Gastroesophageal sphincter (tissue), 4 donors: ENCODE results near the gene RPL27A. TPM values are rescaled to one million over a fixed set of nuclear protein-coding genes. Genes with fewer than 3 reads are reported as not detected.
A peak's percentile ranks its signal among the peaks of the same experiment; 100 is the strongest.

Experiments
- ATAC-seq: fragments of 150-250 bp; one replicate; pipeline ENCODE4 v1.9.1; 2016; ENCODE audit warnings: mild to moderate bottlenecking, moderate library complexity
- H3K27ac ChIP-seq, 4 donors: fragments of 200-600 bp; sonication (generic) in 3 of 4; 1 replicate in 3 of 4; 2 replicates in 1 of 4; pipeline ENCODE4 v1.5.1; 2016 to 2019
- H3K27me3 ChIP-seq: fragments of 200-600 bp; sonication (generic); one replicate; pipeline ENCODE4 v1.5.1; 2019
- H3K36me3 ChIP-seq, 2 donors: fragments of 200-600 bp; sonication (generic); one replicate each; pipeline ENCODE4 v1.5.1; 2019; ENCODE audit warnings: control low read depth in 1 of 2
- H3K4me1 ChIP-seq, 3 donors: fragments of 200-600 bp; sonication (generic); 1 replicate in 2 of 3; 2 replicates in 1 of 3; pipeline ENCODE4 v1.5.1; 2016 to 2019; ENCODE audit warnings: control low read depth in 2 of 3
- H3K4me3 ChIP-seq, 2 donors: fragments of 200-600 bp; sonication (generic); one replicate each; pipeline ENCODE4 v1.5.1; 2019; ENCODE audit warnings: mild to moderate bottlenecking in 1 of 2, moderate library complexity in 1 of 2
- H3K9me3 ChIP-seq, 3 donors: fragments of 200-600 bp; sonication (generic); one replicate each; pipeline ENCODE4 v1.5.1; 2017 to 2019; ENCODE audit warnings: control low read depth in 2 of 3
- EP300 ChIP-seq: sonication (generic); formaldehyde crosslinking; IDR thresholded peaks from one replicate; pipeline ENCODE4 v1.6.1; 2017; ENCODE audit warnings: antibody characterized with exemption, mild to moderate bottlenecking
- POLR2A ChIP-seq, 2 donors: fragments of 450-650 bp; IDR thresholded peaks; one replicate each; pipeline ENCODE4 v1.6.1; 2017; ENCODE audit warnings: antibody characterized with exemption in 2 of 2, mild to moderate bottlenecking in 2 of 2, moderate library complexity in 1 of 2
- POLR2AphosphoS5 ChIP-seq: sonication (generic); formaldehyde crosslinking; IDR thresholded peaks from one replicate; pipeline ENCODE4 v1.6.1; 2017; ENCODE audit warnings: antibody characterized with exemption
- WGBS, 2 donors: methylation state at CpG; one replicate each; pipeline ENCODE4 v1.1.5; 2018; ENCODE audit warnings: low coverage in 1 of 2; 5-methylcytosine and 5-hydroxymethylcytosine counted together
- total RNA-seq, 4 donors: library from RNA; depleted of rRNA; stranded (reverse); fragments of >200 nt; gene quantifications; one replicate each; pipeline ENCODE4 v1.1.0, GENCODE V29; 2016
- TF ChIP-seq, protein P1 (sequence below), 4 experiments: fragments of 200-600 bp in 2 of 4; fragments of 450-650 bp in 2 of 4; sonication (generic) in 1 of 4; IDR thresholded peaks; one replicate each; pipeline ENCODE4 v1.5.1; 2017 to 2019; ENCODE audit warnings: antibody characterized with exemption in 4 of 4, mild to moderate bottlenecking in 2 of 4, moderate library complexity in 2 of 4

Gene RPL27A
- 1,000 to 10,000 TPM in 1 of 4 donors, 100 to 1,000 TPM in 3; 706 to 1,423 (median 903) TPM for total RNA-seq

DNA sequence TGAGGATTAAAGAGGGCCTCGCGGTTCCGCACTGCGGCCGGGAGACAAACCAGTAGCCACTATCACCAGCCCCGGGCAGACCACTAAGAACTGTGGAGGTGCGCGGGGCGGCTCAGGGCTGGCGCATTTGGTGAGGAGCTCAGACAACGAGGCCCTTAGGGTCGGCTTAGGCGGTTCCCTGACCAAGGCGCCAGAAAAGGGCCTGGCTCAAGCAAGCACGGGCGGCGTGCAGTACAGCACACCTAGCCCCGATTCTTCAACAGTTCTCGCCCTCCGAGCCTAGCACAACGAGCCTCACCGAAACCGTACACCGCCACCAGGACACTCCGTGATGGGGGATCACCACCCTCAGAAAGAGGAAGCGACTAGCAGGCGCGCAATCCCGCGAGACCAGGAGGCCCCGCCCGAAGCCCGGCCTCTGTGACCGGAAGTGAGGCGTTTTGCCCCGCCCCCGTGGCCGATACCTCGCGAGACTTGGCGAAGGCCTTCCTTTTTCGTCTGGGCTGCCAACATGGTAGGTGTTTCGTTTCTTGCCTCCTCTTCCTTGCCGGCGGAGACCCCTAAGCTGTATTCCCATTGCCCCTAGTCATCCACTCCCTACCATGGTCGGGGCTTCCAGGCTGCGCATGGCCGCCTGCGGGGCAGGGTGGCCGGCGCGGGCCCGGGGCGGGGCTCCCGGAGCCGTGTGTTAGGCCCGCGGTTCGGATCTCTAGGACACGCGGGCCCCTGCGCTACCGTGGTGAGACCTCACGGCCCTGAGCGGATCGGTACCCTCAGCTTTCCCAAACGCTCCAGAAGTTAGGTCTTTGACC is at the start of gene RPL27A, which contains the start of gene TRIM66:
Gene RPL27A, plus strand, starts transcription at position 490 of the 812 bp plus-strand sequence. Its CDS starts 22 bp downstream, at position 512.
Gene TRIM66, minus strand, starts transcription at position 363 of the 812 bp plus-strand sequence. CDS start 10,391 bp downstream, outside the sequence.
- H3K4me3 ChIP-seq: peak within 1 kb of the TSS; percentile 67 to 75
- no peaks in the 10 kb centered on the region for H3K27me3 ChIP-seq
- peaks cover 4 to 36% (median 12%) of the 10 kb centered on the region in 3 donors for H3K4me1 ChIP-seq
- WGBS, 2 donors: 0% methylated on average over 6 of the region's 67 CpGs; no CpG with 5 or more reads in 1 of the 2 donors
- no peaks in the 10 kb centered on the region for H3K9me3 ChIP-seq
- H3K36me3 ChIP-seq: peaks cover 0 to 46% of the 10 kb centered on the region in 2 donors
- H3K27ac ChIP-seq: peak within 1 kb of the TSS; percentile 90 to 100 (median 94)
- ATAC-seq: peak; percentile 99
- peak; percentile 100 for TF ChIP-seq POLR2AphosphoS5
- TF ChIP-seq, protein P1, sequence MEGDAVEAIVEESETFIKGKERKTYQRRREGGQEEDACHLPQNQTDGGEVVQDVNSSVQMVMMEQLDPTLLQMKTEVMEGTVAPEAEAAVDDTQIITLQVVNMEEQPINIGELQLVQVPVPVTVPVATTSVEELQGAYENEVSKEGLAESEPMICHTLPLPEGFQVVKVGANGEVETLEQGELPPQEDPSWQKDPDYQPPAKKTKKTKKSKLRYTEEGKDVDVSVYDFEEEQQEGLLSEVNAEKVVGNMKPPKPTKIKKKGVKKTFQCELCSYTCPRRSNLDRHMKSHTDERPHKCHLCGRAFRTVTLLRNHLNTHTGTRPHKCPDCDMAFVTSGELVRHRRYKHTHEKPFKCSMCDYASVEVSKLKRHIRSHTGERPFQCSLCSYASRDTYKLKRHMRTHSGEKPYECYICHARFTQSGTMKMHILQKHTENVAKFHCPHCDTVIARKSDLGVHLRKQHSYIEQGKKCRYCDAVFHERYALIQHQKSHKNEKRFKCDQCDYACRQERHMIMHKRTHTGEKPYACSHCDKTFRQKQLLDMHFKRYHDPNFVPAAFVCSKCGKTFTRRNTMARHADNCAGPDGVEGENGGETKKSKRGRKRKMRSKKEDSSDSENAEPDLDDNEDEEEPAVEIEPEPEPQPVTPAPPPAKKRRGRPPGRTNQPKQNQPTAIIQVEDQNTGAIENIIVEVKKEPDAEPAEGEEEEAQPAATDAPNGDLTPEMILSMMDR (IDR thresholded peaks at IDR 0.05): peak in 3 of 4 experiments; percentile 33 to 56 (median 48)
- TF ChIP-seq POLR2A (IDR thresholded peaks at IDR 0.05): peak; percentile 98
- TF ChIP-seq EP300: no peak

DNA sequence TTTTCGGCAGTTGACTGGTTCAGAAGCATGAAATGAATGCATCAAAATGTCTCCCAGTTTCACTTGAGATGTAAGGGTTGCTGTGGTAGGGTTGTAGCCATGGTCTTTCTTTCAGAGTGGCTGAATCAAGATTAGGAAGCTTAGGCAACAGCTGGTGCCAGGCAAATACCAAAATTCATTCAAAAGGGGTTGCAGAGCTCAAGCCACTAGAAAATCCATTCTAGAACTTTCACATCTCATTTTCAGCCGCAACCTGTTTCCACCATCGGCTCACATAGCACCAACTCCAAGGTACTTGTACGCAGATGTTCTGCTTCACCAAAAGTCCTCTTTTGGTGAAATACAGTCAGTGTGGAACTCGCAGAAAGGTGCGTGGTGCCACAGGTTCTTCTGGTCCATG is 48.1 kb upstream of the RPL27A start:
- Histone ChIP-seq H3K4me3 (no peak overlapping the region), H3K27me3 (no peaks in the 10 kb centered on the region), H3K36me3 (peaks cover 0 to 78% of the 10 kb centered on the region in 2 donors), H3K4me1 (no peaks in the 10 kb centered on the region), H3K9me3 (peaks cover 0 to 7% (median 0%) of the 10 kb centered on the region in 3 donors), H3K27ac (no peak overlapping the region)
- TF ChIP-seq POLR2AphosphoS5: no peak
- TF ChIP-seq, protein P1 (IDR thresholded peaks at IDR 0.05): no peak
- no peak for TF ChIP-seq POLR2A (IDR thresholded peaks at IDR 0.05)
- TF ChIP-seq EP300: no peak
- WGBS, 2 donors: 94 to 100% methylated on average over 5 of the region's 6 CpGs
- ATAC-seq: no peak

DNA sequence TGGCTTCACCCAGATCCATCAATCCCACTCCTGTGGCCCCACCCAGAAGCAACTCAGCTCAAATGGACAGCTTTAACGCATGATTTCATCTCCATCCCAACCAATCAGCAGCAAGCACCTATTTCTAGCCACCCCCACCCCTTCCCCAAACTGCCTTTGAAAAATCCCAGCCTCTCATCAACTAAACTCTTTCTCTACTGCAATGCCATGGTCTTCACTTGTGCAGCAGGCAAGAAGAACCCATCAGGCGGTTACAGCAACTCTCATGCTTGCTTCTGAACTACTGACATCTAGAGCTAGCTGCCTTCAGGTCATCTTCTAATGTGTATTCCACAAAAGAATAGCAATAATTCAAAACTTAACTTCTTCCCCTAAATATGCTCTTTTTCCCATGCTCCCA is 46.5 kb upstream of the RPL27A start:
- ATAC-seq: no peak
- no peak overlapping the region for H3K27ac ChIP-seq
- H3K9me3 ChIP-seq: peaks cover 0 to 7% (median 0%) of the 10 kb centered on the region in 3 donors
- no peaks in the 10 kb centered on the region for H3K27me3 ChIP-seq
- TF ChIP-seq POLR2A (IDR thresholded peaks at IDR 0.05): no peak
- TF ChIP-seq, protein P1 (IDR thresholded peaks at IDR 0.05): no peak
- no peak for TF ChIP-seq EP300
- TF ChIP-seq POLR2AphosphoS5: no peak
- no peaks in the 10 kb centered on the region for H3K4me1 ChIP-seq
- 57 to 92% methylated on average over 2 of the region's 2 CpGs for WGBS, 2 donors
- peaks cover 0 to 86% of the 10 kb centered on the region in 2 donors for H3K36me3 ChIP-seq
- no peak overlapping the region for H3K4me3 ChIP-seq

DNA sequence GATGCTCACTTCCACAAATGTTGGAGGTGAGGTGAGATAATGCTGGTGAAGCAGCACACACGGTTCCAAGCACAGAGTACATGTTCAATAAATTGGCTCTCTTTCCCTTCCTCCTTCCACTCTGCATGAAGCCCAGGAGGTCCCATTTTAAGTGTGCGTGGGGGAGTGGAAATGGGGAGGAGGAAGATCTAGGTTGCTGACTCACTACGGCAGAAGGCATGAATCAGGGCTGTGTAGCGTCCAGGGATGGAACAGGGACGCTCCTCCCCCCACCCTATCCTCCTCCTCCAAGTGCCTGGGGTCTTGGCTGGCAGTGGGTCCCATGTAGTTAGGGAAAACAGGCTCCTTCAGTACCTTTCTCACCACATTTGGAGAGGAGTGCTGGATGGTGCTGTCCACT is 44.3 kb upstream of the RPL27A start:
- Histone ChIP-seq H3K27me3 (no peaks in the 10 kb centered on the region), H3K4me3 (no peak overlapping the region), H3K36me3 (peaks cover 0 to 100% of the 10 kb centered on the region in 2 donors), H3K4me1 (no peaks in the 10 kb centered on the region), H3K27ac (no peak overlapping the region), H3K9me3 (peaks cover 0 to 7% (median 0%) of the 10 kb centered on the region in 3 donors)
- no peak for ATAC-seq
- WGBS, 2 donors: 76 to 93% methylated on average over 3 to 4 of the region's 5 CpGs
- TF ChIP-seq EP300: no peak
- TF ChIP-seq, protein P1 (IDR thresholded peaks at IDR 0.05): no peak
- no peak for TF ChIP-seq POLR2AphosphoS5
- no peak for TF ChIP-seq POLR2A (IDR thresholded peaks at IDR 0.05)
